Mesothelial cell of epicardium (in vitro differentiated cells): ENCODE results near the gene N4BP3. TPM values are rescaled to one million over a fixed set of nuclear protein-coding genes. Genes with fewer than 3 reads are reported as not detected.
A peak's percentile ranks its signal among the peaks of the same experiment; 100 is the strongest.

Experiments used
- DNase-seq, 2 experiments: peaks; one replicate each; pipeline ENCODE4 v3.0.0; 2021; ENCODE audit warnings: low spot score in 2 of 2; ENCODE audit not compliant: unreplicated experiment in 2 of 2
- H3K27ac Mint-ChIP-seq: 2 replicates; pipeline ENCODE4 v1.8.0; 2021; ENCODE audit warnings: mixed read lengths
- H3K27me3 Mint-ChIP-seq: 2 replicates; pipeline ENCODE4 v1.8.0; 2021; ENCODE audit warnings: low read depth, mixed read lengths
- H3K36me3 Mint-ChIP-seq: 2 replicates; pipeline ENCODE4 v1.8.0; 2021; ENCODE audit warnings: mixed read lengths
- H3K4me1 Mint-ChIP-seq: 2 replicates; pipeline ENCODE4 v1.8.0; 2021; ENCODE audit warnings: mixed read lengths
- H3K4me3 Mint-ChIP-seq: 2 replicates; pipeline ENCODE4 v1.8.0; 2021; ENCODE audit warnings: mild to moderate bottlenecking, moderate library complexity, mixed read lengths
- H3K9me3 Mint-ChIP-seq: 2 replicates; pipeline ENCODE4 v1.8.0; 2021; ENCODE audit warnings: mixed read lengths
- CTCF ChIP-seq: fragments of 200-600 bp; sonication (generic); IDR thresholded peaks from one replicate; pipeline ENCODE4 v1.5.0; 2021; ENCODE audit warnings: antibody characterized with exemption; ENCODE audit not compliant: unreplicated experiment
- total RNA-seq: library from RNA; stranded (reverse); gene quantifications from 3 replicates; pipeline ENCODE4 v1.2.1, GENCODE V29; 2021

The N4BP3 gene
- total RNA-seq, 1 donor from 2014 or later = 1.8 TPM

- no peaks in the 10 kb centered on the region for H3K27me3 Mint-ChIP-seq
- no peak overlapping the region for H3K27ac Mint-ChIP-seq
- H3K9me3 Mint-ChIP-seq = no peaks in the 10 kb centered on the region
- H3K36me3 Mint-ChIP-seq = peaks cover 27% of the 10 kb centered on the region
- no peak for TF ChIP-seq CTCF
- H3K4me3 Mint-ChIP-seq = no peak overlapping the region
- H3K4me1 Mint-ChIP-seq = no peaks in the 10 kb centered on the region
- DNase-seq = no peak
Measured at GRCh38 chr5:178142642-178143041, 29.3 kb downstream of the N4BP3 start.

- Mint-ChIP-seq H3K4me3 (no peak overlapping the region), H3K27ac (no peak overlapping the region), H3K4me1 (no peaks in the 10 kb centered on the region), H3K9me3 (no peaks in the 10 kb centered on the region), H3K27me3 (no peaks in the 10 kb centered on the region), H3K36me3 (peaks cover 28% of the 10 kb centered on the region)
- no peak for TF ChIP-seq CTCF
- DNase-seq = no peak
Measured at GRCh38 chr5:178143246-178143645, 29.9 kb downstream of the N4BP3 start.

GRCh38 chr5:178143901-178144300 is 30.6 kb downstream of the N4BP3 start:
- H3K4me3 Mint-ChIP-seq = no peak overlapping the region
- peaks cover 31% of the 10 kb centered on the region for H3K36me3 Mint-ChIP-seq
- TF ChIP-seq CTCF = no peak
- no peak for DNase-seq
- H3K4me1 Mint-ChIP-seq = no peaks in the 10 kb centered on the region
- H3K27me3 Mint-ChIP-seq = no peaks in the 10 kb centered on the region
- no peaks in the 10 kb centered on the region for H3K9me3 Mint-ChIP-seq
- H3K27ac Mint-ChIP-seq = no peak overlapping the region

GRCh38 chr5:178145965-178146820 is 32.9 kb downstream of the N4BP3 start:
- peak overlapping the region; percentile 59 for H3K27ac Mint-ChIP-seq
- no peaks in the 10 kb centered on the region for H3K9me3 Mint-ChIP-seq
- H3K36me3 Mint-ChIP-seq = peaks cover 30% of the 10 kb centered on the region
- H3K4me1 Mint-ChIP-seq = no peaks in the 10 kb centered on the region
- DNase-seq = peak; percentile 57 to 79
- H3K27me3 Mint-ChIP-seq = no peaks in the 10 kb centered on the region
- no peak overlapping the region for H3K4me3 Mint-ChIP-seq
- TF ChIP-seq CTCF = peak; percentile 75

GRCh38 chr5:178147406-178147805 is 34.1 kb downstream of the N4BP3 start:
- H3K27me3 Mint-ChIP-seq = no peaks in the 10 kb centered on the region
- no peak overlapping the region for H3K27ac Mint-ChIP-seq
- no peak overlapping the region for H3K4me3 Mint-ChIP-seq
- peaks cover 27% of the 10 kb centered on the region for H3K36me3 Mint-ChIP-seq
- no peak for DNase-seq
- H3K4me1 Mint-ChIP-seq = peaks cover 2% of the 10 kb centered on the region
- no peaks in the 10 kb centered on the region for H3K9me3 Mint-ChIP-seq
- no peak for TF ChIP-seq CTCF
